NCI-H1436 treated with DMSO at 0.1 percent for 48 hours (cell line): ENCODE measurements around the gene PRKAA1.
"Not testable (repeated sequence)": the region's sequence is repeated elsewhere in the genome, so short reads cannot be mapped to it uniquely, and the experiment has no call there.

Experiments used
- DNase-seq: peaks from one replicate; lab custom pipeline; 2025; lab: John Stamatoyannopoulos, UW

Gene PRKAA1

DNA sequence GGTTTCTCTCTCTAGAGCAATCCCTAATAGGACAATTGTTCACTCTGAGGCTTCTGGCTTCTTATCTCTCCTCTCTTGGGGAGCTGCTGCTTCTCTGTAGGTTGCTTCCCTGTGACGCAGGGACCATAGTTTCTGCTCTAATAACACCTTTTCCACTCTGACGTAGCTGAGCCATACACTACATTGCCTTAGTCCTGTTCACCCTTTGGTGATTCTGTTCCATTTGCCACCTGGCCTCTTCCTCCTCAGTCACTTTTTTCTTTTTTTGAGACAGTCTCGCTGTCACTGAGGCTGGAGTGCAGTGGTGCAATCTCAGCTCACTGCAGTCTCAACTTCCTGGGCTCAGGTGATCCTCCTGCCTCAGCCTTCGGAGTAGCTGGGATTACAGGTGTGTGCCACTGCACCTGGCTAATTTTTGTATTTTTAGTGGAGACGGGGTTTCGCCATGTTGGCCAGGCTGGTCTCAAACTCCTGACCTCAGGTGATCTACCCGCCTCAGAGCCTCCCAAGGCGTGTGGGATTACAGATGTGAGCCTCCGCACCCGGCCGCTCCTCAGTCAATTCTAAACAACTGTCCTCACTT, 27.4 kb upstream of the PRKAA1 start:
- not testable (repeated sequence) for DNase-seq

GRCh38 chr5:40823459-40823858, 25.3 kb upstream of the PRKAA1 start:
- no peak for DNase-seq

- DNase-seq = no peak
These were observed 15.6 kb upstream of the PRKAA1 start for GRCh38 chr5:40813698-40814281.

- DNase-seq = no peak
These were observed 14.0 kb upstream of the PRKAA1 start for GRCh38 chr5:40812125-40812524.

DNA sequence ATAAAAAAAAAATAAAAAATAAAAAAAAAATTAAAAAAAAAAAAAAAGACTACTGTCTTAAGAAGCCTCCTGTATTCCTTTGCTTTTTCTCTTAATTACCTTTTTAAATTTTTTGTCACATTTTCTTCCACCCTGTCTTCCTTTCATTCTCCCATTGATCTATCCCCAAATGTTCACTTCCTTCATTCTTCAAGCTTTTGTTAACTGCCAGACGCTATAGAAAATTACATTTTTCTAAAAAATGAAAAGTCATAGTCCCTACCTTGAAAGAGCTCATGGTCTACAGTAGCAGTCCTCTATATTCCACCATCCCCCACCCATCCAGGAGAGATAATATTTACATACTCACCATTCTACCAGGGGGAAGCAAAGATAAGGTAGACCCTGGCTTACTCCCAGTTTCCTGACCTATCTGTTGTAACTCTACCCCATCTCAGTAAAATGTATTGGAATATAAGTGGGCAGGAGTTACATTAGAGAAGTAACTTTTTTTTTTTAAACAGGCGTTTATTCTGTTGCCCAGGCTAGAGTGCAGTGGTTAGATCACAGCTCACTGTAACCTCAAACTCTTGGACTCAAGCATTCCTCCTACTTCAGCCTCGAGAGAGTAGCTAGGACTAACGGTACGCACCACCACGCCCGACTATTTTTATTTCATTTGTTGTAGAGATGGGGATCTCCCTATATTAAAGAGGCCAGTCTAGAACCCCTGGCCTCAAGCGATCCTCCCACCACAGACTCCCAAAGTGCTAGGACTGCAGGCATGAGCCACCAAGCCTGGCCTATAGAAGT, 3.8 kb upstream of the PRKAA1 start:
- DNase-seq = no peak

DNA sequence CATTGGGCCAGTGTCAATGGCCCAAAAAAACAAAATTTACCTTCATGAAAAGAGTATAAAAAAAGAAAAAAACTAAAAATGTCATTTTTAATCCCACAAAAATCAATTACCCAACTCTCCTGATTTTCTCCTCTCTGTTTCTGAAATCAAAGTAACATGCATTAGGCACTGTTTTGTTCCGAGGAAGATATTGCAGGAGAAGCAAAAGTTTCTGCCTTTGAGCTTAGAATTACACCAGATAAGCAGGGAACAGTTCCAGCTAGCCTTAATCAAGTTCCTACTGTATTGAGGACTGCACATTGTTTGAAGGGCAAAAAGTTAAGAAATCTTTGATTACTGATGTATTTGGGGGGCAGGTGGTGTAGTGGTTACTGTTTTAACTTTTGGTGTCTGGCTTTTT, 1.1 kb upstream of the PRKAA1 start:
- DNase-seq = no peak

GRCh38 chr5:40798801-40799210, 632 bp upstream of the PRKAA1 start:
- no peak for DNase-seq

DNA sequence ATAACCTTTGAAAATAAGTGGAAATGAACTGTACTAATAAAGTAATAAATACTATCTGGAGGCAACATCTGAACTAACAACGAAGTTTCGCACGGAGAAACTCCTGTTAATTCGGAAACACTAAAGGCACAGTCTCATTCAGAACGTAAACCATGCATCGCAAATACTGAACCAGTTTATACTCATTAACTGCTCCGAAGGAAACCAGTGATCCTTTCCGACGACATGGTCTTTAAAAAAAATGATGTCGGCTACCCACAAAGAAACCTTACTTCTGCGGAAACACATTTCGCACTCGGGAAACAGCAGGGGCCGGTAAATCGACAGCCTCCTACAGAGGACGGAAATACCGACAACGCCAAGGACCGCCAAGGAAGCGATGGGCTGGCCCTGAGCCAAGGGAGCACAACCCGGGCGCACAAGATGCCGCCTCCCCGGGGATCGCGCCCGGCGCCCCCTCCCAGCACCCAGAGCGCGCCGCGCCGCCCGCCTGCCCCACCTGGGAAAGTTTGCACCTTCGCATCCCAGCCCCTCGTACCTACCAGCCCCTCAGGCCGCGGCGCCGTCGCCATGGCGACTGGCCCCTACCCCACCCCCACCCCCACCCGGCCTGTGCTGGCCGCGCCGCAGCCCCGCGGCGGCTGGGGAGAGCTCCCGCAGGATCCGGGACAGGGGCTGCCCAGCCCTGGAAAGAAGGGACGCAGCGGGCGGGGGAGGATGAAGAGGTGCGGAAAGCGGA, 732 bp downstream of the PRKAA1 start:
- DNase-seq = no peak

DNA sequence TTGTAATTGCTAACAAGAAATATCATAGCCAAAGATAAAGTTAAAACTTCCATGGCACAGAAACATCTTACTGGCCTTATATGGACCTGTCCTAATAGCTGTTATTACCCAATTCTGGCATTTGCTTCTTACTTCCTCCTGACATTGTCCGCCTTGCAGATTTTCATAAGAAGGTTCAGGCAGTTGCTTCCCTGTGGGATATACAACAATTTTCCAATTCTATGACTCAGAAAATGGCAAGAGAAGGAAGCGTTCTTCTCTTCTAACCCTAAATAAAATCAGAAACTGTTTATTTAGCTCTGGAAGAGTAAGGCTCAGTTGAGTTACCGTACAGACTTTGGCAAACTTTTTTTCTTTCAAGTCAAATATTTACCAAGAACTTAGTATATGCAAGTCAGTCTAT, 1.7 kb downstream of the PRKAA1 start:
- DNase-seq = no peak

- DNase-seq = not testable (repeated sequence)
These were observed 3.3 kb downstream of the PRKAA1 start for GRCh38 chr5:40794877-40795276.

GRCh38 chr5:40794340-40794739, 3.8 kb downstream of the PRKAA1 start:
- DNase-seq = not testable (repeated sequence)

DNA sequence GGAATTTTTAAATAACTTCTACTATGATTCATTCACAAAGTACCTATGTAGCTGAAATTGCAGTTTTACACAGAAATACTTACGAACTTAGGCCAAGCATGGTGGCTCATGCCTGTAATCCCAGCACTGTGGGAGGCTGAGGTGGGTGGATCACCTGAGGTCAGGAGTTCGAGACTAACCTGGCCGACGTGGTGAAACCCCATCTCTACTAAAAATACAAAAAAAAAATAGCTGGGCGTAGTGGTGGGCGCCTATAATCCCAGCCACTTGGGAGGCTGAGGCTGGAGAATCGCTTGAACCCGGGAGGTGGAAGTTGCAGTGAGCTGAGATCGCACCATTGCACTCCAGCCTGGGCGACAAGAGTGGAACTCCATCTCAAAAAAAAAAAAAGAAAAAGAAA, 5.5 kb downstream of the PRKAA1 start:
- not testable (repeated sequence) for DNase-seq

- DNase-seq = no peak
These were observed 6.4 kb downstream of the PRKAA1 start for GRCh38 chr5:40791715-40792139.

DNA sequence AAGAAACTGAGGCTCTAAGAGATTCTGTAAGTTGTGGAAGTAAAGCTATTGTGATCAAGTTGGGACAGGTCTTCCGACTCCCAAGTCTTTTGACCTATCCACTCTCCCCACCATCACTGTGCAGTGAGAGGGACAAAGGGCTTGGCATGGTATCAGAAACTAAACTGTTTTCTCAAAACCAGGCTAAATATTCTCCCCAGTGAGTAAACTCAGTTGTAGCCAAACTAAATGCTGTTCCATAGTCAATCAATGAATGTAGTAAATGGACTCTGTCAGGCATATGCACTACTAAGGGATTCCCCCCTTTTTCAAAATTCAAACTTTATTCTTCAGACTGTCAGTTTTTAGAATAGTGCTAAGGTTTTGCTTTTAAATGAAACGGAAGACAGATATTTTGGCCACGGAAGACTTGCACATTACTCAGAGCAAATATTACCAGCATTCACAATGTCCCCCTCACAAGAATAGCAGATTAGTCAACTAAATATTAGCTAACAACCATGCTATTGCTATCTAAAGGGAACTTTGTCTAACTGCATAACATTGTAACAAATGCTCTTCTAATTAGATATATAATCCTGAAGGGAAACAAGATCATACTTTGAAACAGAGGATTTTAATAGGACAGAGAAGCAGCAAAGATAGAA, 7.1 kb downstream of the PRKAA1 start:
- DNase-seq = no peak

GRCh38 chr5:40788941-40789340, 9.2 kb downstream of the PRKAA1 start:
- not testable (repeated sequence) for DNase-seq

GRCh38 chr5:40787986-40788385, 10.2 kb downstream of the PRKAA1 start:
- no peak for DNase-seq

DNA sequence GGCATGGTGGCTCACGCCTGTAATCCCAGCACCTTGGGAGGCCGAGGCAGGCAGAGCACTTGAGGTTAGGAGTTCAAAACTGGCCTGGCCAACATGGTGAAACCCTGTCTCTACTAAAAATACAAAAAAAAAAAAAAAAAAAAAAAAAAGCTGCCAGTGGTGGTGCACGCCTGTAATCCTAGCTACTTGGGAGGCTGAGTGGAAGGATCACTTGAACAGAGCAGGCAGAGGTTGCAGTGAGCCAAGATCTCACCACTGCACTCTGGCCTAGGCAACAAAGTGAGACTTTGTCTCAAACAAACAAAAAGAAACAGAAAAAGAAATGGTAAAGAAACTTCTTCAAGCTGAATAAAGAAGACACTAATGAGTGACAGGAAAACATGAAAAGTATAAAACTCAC, 11.5 kb downstream of the PRKAA1 start:
- not testable (repeated sequence) for DNase-seq

DNA sequence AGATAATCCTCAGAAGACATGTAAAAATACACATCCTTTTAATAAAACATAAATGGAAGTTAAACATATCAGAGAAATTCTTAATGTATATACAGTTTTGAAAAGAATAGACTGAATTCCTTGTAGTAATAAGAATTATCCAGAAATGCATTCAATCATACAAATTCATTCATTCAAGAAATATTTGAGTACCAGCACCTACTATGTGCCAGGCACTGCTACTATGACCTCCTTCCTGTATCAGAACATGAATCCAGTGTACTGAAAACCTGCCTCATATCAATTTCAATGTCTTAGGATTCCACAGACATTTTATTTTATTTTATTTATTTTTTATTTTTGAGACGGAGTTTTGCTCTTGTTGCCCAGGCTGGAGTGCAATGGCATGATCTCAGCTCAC, 13.3 kb downstream of the PRKAA1 start:
- no peak for DNase-seq

DNA sequence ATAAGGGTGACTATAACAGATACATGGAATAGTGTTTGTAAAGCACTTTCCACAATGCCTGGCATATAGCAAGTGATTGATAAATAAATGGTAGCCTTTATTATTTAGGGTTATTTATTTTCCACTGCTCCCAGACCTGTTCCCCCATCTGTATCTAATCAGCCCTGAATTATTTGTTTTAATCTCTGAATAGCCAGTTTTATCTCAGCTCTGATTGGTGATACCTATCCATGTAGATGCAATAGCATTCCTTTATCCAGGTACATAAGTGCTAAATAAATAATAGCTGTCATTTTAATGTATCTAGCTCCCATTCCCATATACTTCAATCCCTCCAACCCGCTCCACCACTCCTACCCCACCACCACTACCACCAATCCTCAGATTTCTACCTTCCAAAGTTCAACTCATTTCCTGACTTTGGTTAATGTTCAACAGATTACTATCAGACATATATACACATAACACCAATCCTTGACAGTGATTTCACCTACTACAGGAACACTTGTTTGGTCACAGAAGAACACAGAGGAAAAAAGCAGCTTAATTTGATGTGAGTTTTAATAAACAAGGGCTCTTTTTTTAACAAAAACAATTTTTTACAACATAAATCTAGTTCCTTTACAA, 14.0 kb downstream of the PRKAA1 start:
- no peak for DNase-seq

GRCh38 chr5:40781843-40782409, 16.2 kb downstream of the PRKAA1 start:
- no peak for DNase-seq

DNA sequence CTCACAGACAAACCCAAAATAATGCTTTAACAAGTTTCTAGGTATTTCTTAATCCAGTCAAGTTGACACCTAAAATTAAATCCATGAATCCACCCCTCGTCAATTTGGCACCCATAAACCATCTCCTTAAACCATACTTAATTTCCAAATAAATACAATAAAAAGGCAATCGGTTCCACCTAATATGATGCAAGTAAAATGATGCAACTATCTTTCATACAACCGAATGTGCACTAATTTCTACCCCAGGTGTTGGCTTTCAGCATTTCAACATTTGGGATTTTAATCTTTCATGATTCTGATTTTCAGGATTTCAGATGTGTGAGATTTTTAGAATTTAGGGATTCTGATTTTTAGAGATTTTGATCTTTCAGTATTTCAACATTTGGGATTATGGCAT, 17.3 kb downstream of the PRKAA1 start:
- no peak for DNase-seq
